IPS DF 6.9 (cell line): ENCODE measurements around the gene P2RY11.

ENCODE experiments used
- DNase-seq: peaks from one replicate; pipeline ENCODE4 v3.0.0-alpha.2; 2013; ENCODE audit warnings: low read depth, low spot score
- H3K27ac ChIP-seq: one replicate; pipeline ENCODE4 v1.5.1; 2013; ENCODE audit warnings: low read length, control low read depth
- H3K27me3 ChIP-seq: 2 replicates; pipeline ENCODE4 v1.6.1; 2013; ENCODE audit warnings: mild to moderate bottlenecking, low read length; ENCODE audit not compliant: control insufficient read depth, insufficient read depth
- H3K36me3 ChIP-seq: 2 replicates; pipeline ENCODE4 v1.6.1; 2013; ENCODE audit warnings: low read length; ENCODE audit not compliant: control insufficient read depth, insufficient read depth
- H3K4me1 ChIP-seq: 2 replicates; pipeline ENCODE4 v1.6.1; 2013; ENCODE audit warnings: low read length; ENCODE audit not compliant: control insufficient read depth, insufficient read depth
- H3K4me3 ChIP-seq: 2 replicates; pipeline ENCODE4 v1.5.1; 2013; ENCODE audit warnings: mild to moderate bottlenecking, low read length
- H3K9me3 ChIP-seq: 2 replicates; pipeline ENCODE4 v1.6.1; 2013; ENCODE audit warnings: low read length, inconsistent platforms; ENCODE audit not compliant: control insufficient read depth, insufficient read depth
- WGBS: extraction: QIAGEN DNeasy Blood & Tissue Kit; methylation state at CpG from one replicate; pipeline ENCODE4 v1.1.7; 2013; ENCODE audit warnings: mixed read lengths, missing lambda C conversion rate; ENCODE audit not compliant: insufficient read length, insufficient coverage; 5-methylcytosine and 5-hydroxymethylcytosine counted together

Gene P2RY11

GRCh38 chr19:10126213-10126639 is 14.7 kb downstream of the P2RY11 start:
- Histone ChIP-seq H3K4me1 (no peaks in the 10 kb centered on the region), H3K27me3 (no peaks in the 10 kb centered on the region), H3K27ac (no peak overlapping the region), H3K9me3 (no peaks in the 10 kb centered on the region), H3K36me3 (no peaks in the 10 kb centered on the region), H3K4me3 (no peak overlapping the region)
- WGBS: no CpG with 5 or more reads among the region's 4 CpGs
- no peak for DNase-seq

- Histone ChIP-seq H3K4me3 (no peak overlapping the region), H3K9me3 (no peaks in the 10 kb centered on the region), H3K27me3 (no peaks in the 10 kb centered on the region), H3K36me3 (peaks cover 42% of the 10 kb centered on the region), H3K4me1 (no peaks in the 10 kb centered on the region), H3K27ac (no peak overlapping the region)
- WGBS: no CpG with 5 or more reads among the region's 7 CpGs
- DNase-seq: no peak
Observed at GRCh38 chr19:10132905-10133304, 21.4 kb downstream of the P2RY11 start.

GRCh38 chr19:10133596-10133995 is 22.1 kb downstream of the P2RY11 start:
- H3K4me3 ChIP-seq: no peak overlapping the region
- no peaks in the 10 kb centered on the region for H3K4me1 ChIP-seq
- no peaks in the 10 kb centered on the region for H3K9me3 ChIP-seq
- no peak overlapping the region for H3K27ac ChIP-seq
- H3K36me3 ChIP-seq: peaks cover 49% of the 10 kb centered on the region
- WGBS: no CpG with 5 or more reads among the region's 11 CpGs
- DNase-seq: no peak
- no peaks in the 10 kb centered on the region for H3K27me3 ChIP-seq

- Histone ChIP-seq H3K4me3 (no peak overlapping the region), H3K27me3 (no peaks in the 10 kb centered on the region), H3K27ac (no peak overlapping the region), H3K9me3 (no peaks in the 10 kb centered on the region), H3K4me1 (no peaks in the 10 kb centered on the region), H3K36me3 (peaks cover 53% of the 10 kb centered on the region)
- WGBS: no CpG with 5 or more reads among the region's 9 CpGs
- no peak for DNase-seq
Observed at GRCh38 chr19:10134040-10134439, 22.5 kb downstream of the P2RY11 start.

GRCh38 chr19:10135551-10136334 is 24.2 kb downstream of the P2RY11 start:
- DNase-seq: no peak
- H3K36me3 ChIP-seq: peaks cover 64% of the 10 kb centered on the region
- no peaks in the 10 kb centered on the region for H3K9me3 ChIP-seq
- H3K27ac ChIP-seq: no peak overlapping the region
- WGBS: no CpG with 5 or more reads among the region's 39 CpGs
- H3K4me3 ChIP-seq: no peak overlapping the region
- no peaks in the 10 kb centered on the region for H3K27me3 ChIP-seq
- no peaks in the 10 kb centered on the region for H3K4me1 ChIP-seq

GRCh38 chr19:10136936-10137335 is 25.4 kb downstream of the P2RY11 start:
- no peaks in the 10 kb centered on the region for H3K9me3 ChIP-seq
- H3K4me3 ChIP-seq: no peak overlapping the region
- WGBS: no CpG with 5 or more reads among the region's 14 CpGs
- H3K27me3 ChIP-seq: no peaks in the 10 kb centered on the region
- no peak for DNase-seq
- peaks cover 74% of the 10 kb centered on the region for H3K36me3 ChIP-seq
- no peaks in the 10 kb centered on the region for H3K4me1 ChIP-seq
- H3K27ac ChIP-seq: no peak overlapping the region

- H3K9me3 ChIP-seq: no peaks in the 10 kb centered on the region
- no peaks in the 10 kb centered on the region for H3K4me1 ChIP-seq
- DNase-seq: no peak
- H3K27ac ChIP-seq: no peak overlapping the region
- no CpG with 5 or more reads among the region's 38 CpGs for WGBS
- H3K4me3 ChIP-seq: no peak overlapping the region
- H3K27me3 ChIP-seq: no peaks in the 10 kb centered on the region
- H3K36me3 ChIP-seq: peaks cover 77% of the 10 kb centered on the region
Observed at GRCh38 chr19:10137751-10138682, 26.5 kb downstream of the P2RY11 start.

- peaks cover 73% of the 10 kb centered on the region for H3K36me3 ChIP-seq
- H3K27ac ChIP-seq: no peak overlapping the region
- DNase-seq: no peak
- no peaks in the 10 kb centered on the region for H3K4me1 ChIP-seq
- H3K27me3 ChIP-seq: no peaks in the 10 kb centered on the region
- no CpG with 5 or more reads among the region's 27 CpGs for WGBS
- H3K9me3 ChIP-seq: no peaks in the 10 kb centered on the region
- H3K4me3 ChIP-seq: no peak overlapping the region
Observed at GRCh38 chr19:10138879-10139795, 27.6 kb downstream of the P2RY11 start.

GRCh38 chr19:10139952-10140351 is 28.5 kb downstream of the P2RY11 start:
- Histone ChIP-seq H3K4me3 (no peak overlapping the region), H3K36me3 (peaks cover 75% of the 10 kb centered on the region), H3K27ac (no peak overlapping the region), H3K27me3 (no peaks in the 10 kb centered on the region), H3K9me3 (no peaks in the 10 kb centered on the region), H3K4me1 (no peaks in the 10 kb centered on the region)
- DNase-seq: no peak
- WGBS: no CpG with 5 or more reads among the region's 23 CpGs

GRCh38 chr19:10141479-10141878 is 30.0 kb downstream of the P2RY11 start:
- no CpG with 5 or more reads among the region's 13 CpGs for WGBS
- Histone ChIP-seq H3K4me3 (no peak overlapping the region), H3K27me3 (no peaks in the 10 kb centered on the region), H3K36me3 (peaks cover 77% of the 10 kb centered on the region), H3K27ac (no peak overlapping the region), H3K9me3 (no peaks in the 10 kb centered on the region), H3K4me1 (no peaks in the 10 kb centered on the region)
- DNase-seq: no peak
